ENCODE measurements around the gene LTBP1.
A peak's percentile ranks its signal among the peaks of the same experiment; 100 is the strongest.

LTBP1 gene

GRCh38 chr2:33292981-33293595 lies 346.3 kb downstream of the LTBP1 start:
- Histone ChIP-seq H3K27ac (ENCODE audit: low read depth, low read length, severe bottlenecking) (no peak overlapping the region), H3K4me3 (ENCODE audit: extremely low read depth, insufficient read depth, low read length, poor library complexity, severe bottlenecking) (no peak overlapping the region), H3K4me1 (ENCODE audit: control insufficient read depth, insufficient read depth, low read length, poor library complexity, severe bottlenecking) (peaks cover 29% of the 10 kb centered on the region), H3K36me3 (ENCODE audit: control insufficient read depth, insufficient read depth, low read length) (peaks cover 20% of the 10 kb centered on the region), H3K9me3 (ENCODE audit: control insufficient read depth, low read length) (no peaks in the 10 kb centered on the region)
- WGBS, 2 experiments (ENCODE audit: insufficient coverage in 2 of 2), result 90 to 92% methylated on average over 5 to 6 of the region's 11 CpGs

- peaks cover under 1% of the 10 kb centered on the region for H3K36me3 ChIP-seq (ENCODE audit: control insufficient read depth, insufficient read depth, low read length)
- H3K4me1 ChIP-seq (ENCODE audit: control insufficient read depth, insufficient read depth, low read length, poor library complexity, severe bottlenecking), result peaks cover 11% of the 10 kb centered on the region
- no peaks in the 10 kb centered on the region for H3K9me3 ChIP-seq (ENCODE audit: control insufficient read depth, low read length)
- no peak overlapping the region for H3K4me3 ChIP-seq (ENCODE audit: extremely low read depth, insufficient read depth, low read length, poor library complexity, severe bottlenecking)
- H3K27ac ChIP-seq (ENCODE audit: low read depth, low read length, severe bottlenecking), result peak overlapping the region; percentile 7
- WGBS, 2 experiments (ENCODE audit: insufficient coverage in 2 of 2), result 90 to 100% methylated on average over 1 to 2 of the region's 3 CpGs
These were observed 351.5 kb downstream of the LTBP1 start for GRCh38 chr2:33298233-33298632.

DNA sequence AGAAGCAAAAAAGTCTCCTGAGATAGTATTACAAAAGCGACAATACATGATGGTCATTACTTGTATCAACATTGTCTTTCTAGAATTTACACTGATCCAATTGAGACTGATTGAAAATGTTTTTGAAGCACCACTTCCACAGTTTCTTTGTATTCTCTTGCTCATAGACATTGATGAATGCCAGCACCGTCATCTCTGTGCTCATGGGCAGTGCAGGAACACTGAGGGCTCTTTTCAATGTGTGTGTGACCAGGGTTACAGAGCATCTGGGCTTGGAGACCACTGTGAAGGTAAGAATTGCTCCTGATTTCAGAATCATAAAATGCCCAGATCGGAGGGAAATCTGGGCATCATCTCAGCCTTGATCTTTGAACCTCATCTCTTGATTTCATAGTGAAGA lies 354.6 kb downstream of the LTBP1 start:
- no peaks in the 10 kb centered on the region for H3K36me3 ChIP-seq (ENCODE audit: control insufficient read depth, insufficient read depth, low read length)

DNA sequence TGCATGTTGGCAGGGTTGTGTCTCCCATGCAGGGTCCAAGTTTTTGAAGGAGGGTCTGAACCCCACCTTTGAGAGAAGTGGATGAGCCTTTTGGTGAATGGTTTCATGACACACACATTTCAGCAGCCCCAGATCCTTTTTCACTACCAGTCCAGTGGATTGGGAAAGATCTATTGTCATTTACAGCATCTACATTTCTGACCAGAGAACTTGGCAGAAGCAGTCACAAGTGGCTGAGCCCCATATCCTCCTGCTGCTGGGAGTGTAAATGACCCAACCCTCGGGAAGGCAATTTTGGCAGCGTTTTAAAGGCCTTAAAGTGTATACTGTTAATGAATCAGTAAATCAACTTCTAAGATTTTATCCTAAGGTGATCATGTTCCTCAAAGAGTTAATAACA lies 355.6 kb downstream of the LTBP1 start:
- Histone ChIP-seq H3K36me3 (ENCODE audit: control insufficient read depth, insufficient read depth, low read length) (no peaks in the 10 kb centered on the region), H3K4me1 (ENCODE audit: control insufficient read depth, insufficient read depth, low read length, poor library complexity, severe bottlenecking) (peaks cover 10% of the 10 kb centered on the region), H3K4me3 (ENCODE audit: extremely low read depth, insufficient read depth, low read length, poor library complexity, severe bottlenecking) (no peak overlapping the region), H3K9me3 (ENCODE audit: control insufficient read depth, low read length) (no peaks in the 10 kb centered on the region), H3K27ac (ENCODE audit: low read depth, low read length, severe bottlenecking) (no peak overlapping the region)
- no CpG with 5 or more reads among the region's 2 CpGs for WGBS, 2 experiments (ENCODE audit: insufficient coverage in 2 of 2)

More for the DNA sequence above, 354.6 kb downstream of the LTBP1 start:
- WGBS, 2 experiments (ENCODE audit: insufficient coverage in 2 of 2), result 67 to 85% methylated on average over 1 to 3 of the region's 3 CpGs
- Histone ChIP-seq H3K27ac (ENCODE audit: low read depth, low read length, severe bottlenecking) (no peak overlapping the region), H3K9me3 (ENCODE audit: control insufficient read depth, low read length) (no peaks in the 10 kb centered on the region), H3K4me3 (ENCODE audit: extremely low read depth, insufficient read depth, low read length, poor library complexity, severe bottlenecking) (no peak overlapping the region), H3K4me1 (ENCODE audit: control insufficient read depth, insufficient read depth, low read length, poor library complexity, severe bottlenecking) (peaks cover 10% of the 10 kb centered on the region)

GRCh38 chr2:33304032-33304864 lies 357.5 kb downstream of the LTBP1 start:
- whole genome bisulfite sequencing, 2 experiments (ENCODE audit: insufficient coverage in 2 of 2), result 83% methylated on average over 8 of the region's 10 CpGs
- Histone ChIP-seq H3K4me1 (ENCODE audit: control insufficient read depth, insufficient read depth, low read length, poor library complexity, severe bottlenecking) (no peaks in the 10 kb centered on the region), H3K27ac (ENCODE audit: low read depth, low read length, severe bottlenecking) (no peak overlapping the region), H3K36me3 (ENCODE audit: control insufficient read depth, insufficient read depth, low read length) (no peaks in the 10 kb centered on the region), H3K9me3 (ENCODE audit: control insufficient read depth, low read length) (no peaks in the 10 kb centered on the region), H3K4me3 (ENCODE audit: extremely low read depth, insufficient read depth, low read length, poor library complexity, severe bottlenecking) (no peak overlapping the region)

GRCh38 chr2:33307659-33308270 lies 361.0 kb downstream of the LTBP1 start:
- no peaks in the 10 kb centered on the region for H3K36me3 ChIP-seq (ENCODE audit: control insufficient read depth, insufficient read depth, low read length)
- H3K9me3 ChIP-seq (ENCODE audit: control insufficient read depth, low read length), result no peaks in the 10 kb centered on the region
- H3K27ac ChIP-seq (ENCODE audit: low read depth, low read length, severe bottlenecking), result no peak overlapping the region
- H3K4me1 ChIP-seq (ENCODE audit: control insufficient read depth, insufficient read depth, low read length, poor library complexity, severe bottlenecking), result no peaks in the 10 kb centered on the region
- 100% methylated on average over 1 to 3 of the region's 9 CpGs for WGBS, 2 experiments (ENCODE audit: insufficient coverage in 2 of 2)
- no peak overlapping the region for H3K4me3 ChIP-seq (ENCODE audit: extremely low read depth, insufficient read depth, low read length, poor library complexity, severe bottlenecking)

DNA sequence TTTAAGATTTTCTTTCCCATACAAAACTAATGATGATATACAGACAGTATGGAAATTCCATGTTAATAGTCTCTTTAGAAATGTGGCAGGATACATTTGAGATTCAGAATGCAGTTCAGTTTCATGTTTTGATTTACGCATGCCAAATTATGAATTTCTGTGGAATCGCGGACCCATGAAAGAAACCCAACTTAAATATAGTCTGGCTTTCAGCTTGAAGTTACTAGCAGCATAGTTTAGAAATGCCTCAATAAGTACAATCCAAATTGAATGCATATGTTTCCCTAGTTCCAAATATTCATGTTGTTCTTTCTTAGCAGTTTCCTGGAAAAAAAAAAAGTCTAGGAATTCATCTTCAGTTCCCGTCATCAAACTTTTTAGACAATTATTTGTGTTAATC lies 365.6 kb downstream of the LTBP1 start:
- 100% methylated on average over 2 of the region's 4 CpGs; no CpG with 5 or more reads in 1 of the 2 experiments for WGBS, 2 experiments (ENCODE audit: insufficient coverage in 2 of 2)
- H3K4me3 ChIP-seq (ENCODE audit: extremely low read depth, insufficient read depth, low read length, poor library complexity, severe bottlenecking), result no peak overlapping the region

GRCh38 chr2:33313039-33313438 lies 366.3 kb downstream of the LTBP1 start:
- WGBS, 2 experiments (ENCODE audit: insufficient coverage in 2 of 2), result 92 to 95% methylated on average over 3 of the region's 3 CpGs
- no peaks in the 10 kb centered on the region for H3K36me3 ChIP-seq (ENCODE audit: control insufficient read depth, insufficient read depth, low read length)
- H3K4me1 ChIP-seq (ENCODE audit: control insufficient read depth, insufficient read depth, low read length, poor library complexity, severe bottlenecking), result peaks cover 3% of the 10 kb centered on the region
- H3K27ac ChIP-seq (ENCODE audit: low read depth, low read length, severe bottlenecking), result no peak overlapping the region
- H3K9me3 ChIP-seq (ENCODE audit: control insufficient read depth, low read length), result no peaks in the 10 kb centered on the region
- no peak overlapping the region for H3K4me3 ChIP-seq (ENCODE audit: extremely low read depth, insufficient read depth, low read length, poor library complexity, severe bottlenecking)

More for the DNA sequence above, 365.6 kb downstream of the LTBP1 start:
- Histone ChIP-seq H3K9me3 (ENCODE audit: control insufficient read depth, low read length) (no peaks in the 10 kb centered on the region), H3K27ac (ENCODE audit: low read depth, low read length, severe bottlenecking) (no peak overlapping the region), H3K36me3 (ENCODE audit: control insufficient read depth, insufficient read depth, low read length) (no peaks in the 10 kb centered on the region), H3K4me1 (ENCODE audit: control insufficient read depth, insufficient read depth, low read length, poor library complexity, severe bottlenecking) (peaks cover under 1% of the 10 kb centered on the region)

- Histone ChIP-seq H3K4me3 (ENCODE audit: extremely low read depth, insufficient read depth, low read length, poor library complexity, severe bottlenecking) (no peak overlapping the region), H3K4me1 (ENCODE audit: control insufficient read depth, insufficient read depth, low read length, poor library complexity, severe bottlenecking) (peaks cover 3% of the 10 kb centered on the region), H3K27ac (ENCODE audit: low read depth, low read length, severe bottlenecking) (no peak overlapping the region), H3K9me3 (ENCODE audit: control insufficient read depth, low read length) (no peaks in the 10 kb centered on the region), H3K36me3 (ENCODE audit: control insufficient read depth, insufficient read depth, low read length) (no peaks in the 10 kb centered on the region)
These were observed 367.8 kb downstream of the LTBP1 start for GRCh38 chr2:33314541-33314940.

- Histone ChIP-seq H3K27ac (ENCODE audit: low read depth, low read length, severe bottlenecking) (no peak overlapping the region), H3K36me3 (ENCODE audit: control insufficient read depth, insufficient read depth, low read length) (no peaks in the 10 kb centered on the region), H3K4me3 (ENCODE audit: extremely low read depth, insufficient read depth, low read length, poor library complexity, severe bottlenecking) (no peak overlapping the region), H3K4me1 (ENCODE audit: control insufficient read depth, insufficient read depth, low read length, poor library complexity, severe bottlenecking) (peaks cover 3% of the 10 kb centered on the region), H3K9me3 (ENCODE audit: control insufficient read depth, low read length) (no peaks in the 10 kb centered on the region)
- 100% methylated on average over 1 of the region's 1 CpG for WGBS, 2 experiments (ENCODE audit: insufficient coverage in 2 of 2)
These were observed 369.6 kb downstream of the LTBP1 start for GRCh38 chr2:33316328-33316727.

All from mesodermal cell (in vitro differentiated cells).